HG03060 (cell line): ENCODE results near the gene ZNF277.
A peak's percentile ranks its signal among the peaks of the same experiment; 100 is the strongest.
"Not testable (repeated sequence)": the region's sequence is repeated elsewhere in the genome, so short reads cannot be mapped to it uniquely, and the experiment has no call there.

ENCODE experiments used
- ATAC-seq: cut with Tn5 transposase; IDR thresholded peaks from one replicate; pipeline ENCODE4 v1.9.1; 2021; ENCODE audit warnings: low read depth, moderate number of reproducible peaks; ENCODE audit not compliant: unreplicated experiment

ZNF277 gene

DNA sequence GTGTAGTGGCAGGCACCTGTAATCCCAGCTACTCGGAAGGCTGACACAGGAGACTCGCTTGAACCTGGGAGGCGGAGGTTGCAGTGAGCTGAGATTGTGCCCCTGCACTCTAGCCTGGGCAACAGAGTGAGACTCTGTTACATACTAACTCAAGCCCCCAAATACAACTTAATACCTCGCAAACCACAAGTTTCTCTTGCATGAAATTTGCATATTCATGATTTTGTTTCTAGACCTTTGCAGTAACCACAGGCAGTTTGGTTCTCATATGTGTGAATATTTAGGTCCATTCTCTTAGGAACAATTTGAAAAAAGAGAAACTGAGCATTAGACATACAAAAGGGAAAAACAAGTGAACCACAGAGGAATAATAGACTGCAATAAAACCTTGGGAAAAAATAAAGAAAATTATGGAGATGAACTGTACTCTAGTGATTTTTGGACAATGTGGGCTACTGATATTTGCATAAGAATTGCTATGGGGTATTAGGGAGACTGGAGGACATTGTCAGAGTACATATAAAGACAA, 77.0 kb downstream of the ZNF277 start:
- ATAC-seq, result peak; percentile 43

- no peak for ATAC-seq
These were observed 80.0 kb downstream of the ZNF277 start for GRCh38 chr7:112286250-112287086.

DNA sequence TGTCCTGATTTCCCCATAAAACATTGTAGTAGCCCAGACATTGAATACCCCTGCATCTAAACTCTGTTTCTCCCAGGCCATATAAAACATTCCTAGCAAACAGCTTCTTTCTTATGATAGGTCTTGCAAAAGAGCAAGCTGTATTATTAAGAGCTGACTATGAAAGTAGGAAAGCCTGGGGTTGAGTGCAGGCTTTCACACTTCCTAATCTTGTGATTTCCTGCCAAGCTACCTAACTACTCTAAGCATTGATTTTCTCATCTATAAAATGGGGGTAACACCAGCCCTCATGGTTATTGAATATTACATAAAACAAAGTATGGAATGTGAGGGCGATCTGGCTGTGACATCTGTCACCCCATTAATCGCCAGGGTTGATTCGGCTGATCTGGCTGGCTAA, 81.8 kb downstream of the ZNF277 start:
- no peak for ATAC-seq

DNA sequence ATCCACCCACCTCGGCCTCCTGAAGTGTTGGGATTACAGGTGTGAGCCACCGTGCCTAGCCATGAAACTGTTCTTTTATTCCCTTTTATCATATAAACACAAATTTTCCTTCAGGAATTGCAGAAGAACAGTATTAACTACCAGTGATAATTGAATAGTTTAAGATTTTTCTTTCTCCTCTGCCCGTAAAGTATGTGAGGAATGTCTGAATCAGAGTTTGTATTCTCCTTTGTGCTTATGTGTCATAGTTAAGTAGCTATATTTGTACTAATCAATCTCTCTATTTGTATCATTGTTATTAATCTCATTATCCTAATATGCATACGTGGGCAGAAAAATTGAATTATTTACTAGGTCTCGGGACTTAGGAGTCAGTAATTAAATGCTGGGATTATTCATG, 83.6 kb downstream of the ZNF277 start:
- ATAC-seq, result no peak

DNA sequence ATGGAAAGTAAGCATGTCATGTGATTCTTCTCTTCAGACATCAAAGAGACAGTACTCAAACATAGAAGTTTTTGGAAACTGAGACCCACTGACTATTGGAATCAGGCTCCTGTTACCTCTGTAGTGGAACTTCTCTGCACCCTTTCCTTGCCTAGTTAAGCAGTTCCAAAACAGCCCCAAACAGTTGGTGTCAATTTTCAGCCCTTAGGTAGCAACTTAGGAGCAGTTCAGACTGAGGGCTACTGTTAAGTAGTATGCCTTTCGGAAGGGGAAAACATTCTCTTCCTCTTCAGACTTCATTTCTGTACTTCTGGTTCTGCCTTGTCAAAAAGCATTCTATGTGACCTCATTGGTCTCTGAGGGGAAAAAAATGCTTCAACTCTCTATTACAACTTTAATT, 85.7 kb downstream of the ZNF277 start:
- no peak for ATAC-seq

GRCh38 chr7:112293416-112293815, 86.9 kb downstream of the ZNF277 start:
- no peak for ATAC-seq

DNA sequence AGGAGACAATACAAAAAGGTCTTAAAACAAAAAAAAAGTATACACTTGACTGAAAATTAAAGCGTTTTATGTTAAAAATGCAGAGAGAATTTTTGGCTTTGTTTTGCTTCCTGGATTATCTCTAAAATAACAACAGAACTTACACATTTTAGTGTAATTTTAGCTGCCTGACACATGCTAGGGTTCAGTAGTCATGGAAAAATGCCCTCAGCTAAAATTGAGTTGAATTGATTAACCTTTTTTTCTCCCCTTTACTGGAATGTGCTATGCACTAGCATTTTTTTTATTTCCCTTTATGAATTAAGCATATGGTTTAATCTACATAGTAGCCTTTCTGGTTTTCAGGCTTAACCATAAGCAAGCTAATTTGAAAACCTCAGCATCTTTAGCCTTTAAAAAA, 89.9 kb downstream of the ZNF277 start:
- no peak for ATAC-seq

GRCh38 chr7:112297681-112298080, 91.2 kb downstream of the ZNF277 start:
- no peak for ATAC-seq

DNA sequence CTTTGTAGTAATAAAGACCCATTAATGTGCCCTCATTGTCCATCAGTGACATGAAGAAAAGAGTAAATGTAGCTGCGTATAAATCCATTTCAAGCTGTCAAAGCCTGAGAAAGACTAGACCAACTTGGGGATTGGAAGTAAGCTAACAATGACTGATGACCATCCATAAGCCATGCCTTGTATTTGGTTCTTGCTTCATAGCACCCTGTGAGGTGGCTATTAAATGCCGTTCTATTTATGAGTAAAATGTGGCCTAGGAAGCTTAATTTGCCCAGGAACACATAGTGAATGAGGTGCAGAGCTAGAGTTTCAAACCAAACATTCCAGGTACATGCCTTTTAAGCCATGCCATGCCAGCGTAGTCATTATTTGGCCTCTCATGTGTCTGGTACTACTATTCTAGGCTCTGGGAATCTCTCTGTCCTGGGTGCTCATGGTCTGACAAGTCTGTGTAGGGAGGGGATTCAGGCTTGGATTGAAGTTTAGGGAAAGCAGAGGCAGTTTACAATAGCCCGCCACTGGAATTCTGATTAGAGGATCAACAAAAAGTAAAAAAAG, 92.1 kb downstream of the ZNF277 start:
- ATAC-seq, result no peak

GRCh38 chr7:112300072-112300471, 93.6 kb downstream of the ZNF277 start:
- ATAC-seq, result no peak

- ATAC-seq, result no peak
These were observed 94.4 kb downstream of the ZNF277 start for GRCh38 chr7:112300831-112301407.

DNA sequence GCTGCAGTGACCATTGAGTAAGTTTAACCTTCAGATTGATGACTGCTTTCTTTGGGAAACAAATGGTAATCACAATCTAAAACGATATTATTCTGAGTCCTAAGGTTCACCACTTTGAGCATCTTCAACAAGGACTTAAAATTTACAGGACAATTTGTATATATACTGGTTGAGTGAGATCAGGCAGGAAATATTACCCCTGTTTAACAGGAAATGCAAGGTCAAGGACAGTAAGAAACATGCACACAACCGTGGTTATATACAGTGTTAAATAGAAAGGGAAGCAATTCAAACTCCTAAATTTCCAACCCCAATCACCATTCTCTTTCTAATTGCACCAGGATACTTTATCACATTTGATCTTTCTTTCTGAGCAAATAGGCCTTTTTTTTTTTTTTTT, 96.1 kb downstream of the ZNF277 start:
- no peak for ATAC-seq

GRCh38 chr7:112306903-112307302, 100.4 kb downstream of the ZNF277 start:
- no peak for ATAC-seq

DNA sequence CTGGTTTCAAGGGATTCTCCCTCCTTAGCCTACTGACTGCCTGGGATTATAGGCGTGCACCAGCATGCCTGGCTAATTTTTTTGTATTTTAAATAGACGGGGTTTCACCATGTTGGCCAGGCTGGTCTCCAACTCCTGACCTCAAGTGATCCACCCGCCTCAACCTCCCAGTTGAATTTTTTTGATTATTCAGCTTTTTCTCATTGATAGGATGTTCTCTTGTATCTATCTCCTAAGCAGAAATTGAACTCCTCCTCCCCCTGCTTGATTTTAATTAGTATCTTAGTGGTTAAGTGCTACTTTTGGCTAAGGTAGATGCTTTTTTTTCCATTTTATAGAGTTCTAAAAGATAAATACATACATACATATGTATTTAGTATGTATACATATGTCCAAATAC, 101.0 kb downstream of the ZNF277 start:
- no peak for ATAC-seq

- no peak for ATAC-seq
These were observed 102.5 kb downstream of the ZNF277 start for GRCh38 chr7:112308974-112309373.

GRCh38 chr7:112316803-112317202, 110.3 kb downstream of the ZNF277 start:
- ATAC-seq, result not testable (repeated sequence)

- ATAC-seq, result no peak
These were observed 115.6 kb downstream of the ZNF277 start for GRCh38 chr7:112322070-112322469.

- ATAC-seq, result no peak
These were observed 121.1 kb downstream of the ZNF277 start for GRCh38 chr7:112327566-112327965.

GRCh38 chr7:112331492-112331891, 125.0 kb downstream of the ZNF277 start:
- ATAC-seq, result no peak

DNA sequence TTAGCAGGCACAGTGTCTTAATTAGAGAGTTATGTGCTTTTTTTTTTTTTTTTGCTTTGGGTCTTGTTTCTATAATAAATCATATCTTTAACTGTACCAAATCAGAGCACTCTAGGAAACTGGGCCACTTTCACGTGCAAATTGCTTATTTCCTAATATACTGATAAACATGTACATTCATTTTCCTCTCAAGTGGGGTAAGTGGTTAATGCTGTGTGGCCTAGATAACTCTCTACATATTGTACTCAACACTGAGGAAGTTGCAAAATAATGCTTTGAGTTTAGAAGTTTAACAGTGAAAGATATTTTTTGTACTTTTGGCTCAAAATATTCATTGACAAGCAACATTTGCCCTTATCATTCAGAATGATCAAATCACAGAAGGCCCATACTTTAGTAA, 127.9 kb downstream of the ZNF277 start:
- no peak for ATAC-seq

DNA sequence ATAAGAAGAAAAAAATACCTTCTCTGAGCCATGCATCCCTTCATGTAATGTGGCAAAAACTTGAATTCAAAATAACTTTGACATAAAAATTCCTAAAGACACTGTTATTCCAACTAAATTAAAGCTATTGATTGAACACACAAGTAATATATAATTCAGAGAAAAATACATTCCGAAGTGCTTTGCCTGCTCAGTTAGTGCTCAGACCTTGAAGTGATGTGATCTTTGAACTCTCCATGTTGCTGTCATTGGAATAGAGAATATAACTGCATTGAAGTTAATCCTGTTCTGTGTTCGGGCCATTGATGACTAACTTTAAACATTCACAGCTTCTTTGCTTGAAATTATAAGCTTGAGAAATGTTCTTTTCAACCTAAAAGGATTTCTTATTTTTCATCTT, 129.8 kb downstream of the ZNF277 start:
- ATAC-seq, result no peak
